Measurements from ENCODE around the gene DOP1B. TPM values are rescaled to one million over a fixed set of nuclear protein-coding genes. Genes with fewer than 3 reads are reported as not detected.

Gene DOP1B
- total RNA-seq, 1 experiment from 2014 or later, result 8.7 TPM

DNA sequence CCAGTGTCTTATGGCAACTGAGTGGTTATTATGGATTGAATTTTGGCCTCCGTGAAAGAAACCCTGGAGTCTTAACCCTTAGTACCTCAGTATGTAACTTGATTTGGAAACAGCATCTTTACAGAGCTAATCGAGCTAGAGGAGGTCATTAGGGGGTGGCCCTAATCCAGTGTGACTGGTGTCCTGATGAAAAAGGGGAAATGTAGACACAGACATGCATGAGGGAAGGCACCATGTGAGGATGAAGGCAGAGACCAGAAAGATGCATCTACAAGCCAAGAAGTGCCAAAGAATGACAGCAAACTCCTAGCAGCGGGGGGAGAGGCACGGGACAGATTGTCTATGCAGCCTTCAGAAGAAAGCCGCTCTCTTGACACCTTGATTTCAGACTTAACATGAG lies 14.7 kb downstream of the DOP1B start:
- TF ChIP-seq, protein P1, sequence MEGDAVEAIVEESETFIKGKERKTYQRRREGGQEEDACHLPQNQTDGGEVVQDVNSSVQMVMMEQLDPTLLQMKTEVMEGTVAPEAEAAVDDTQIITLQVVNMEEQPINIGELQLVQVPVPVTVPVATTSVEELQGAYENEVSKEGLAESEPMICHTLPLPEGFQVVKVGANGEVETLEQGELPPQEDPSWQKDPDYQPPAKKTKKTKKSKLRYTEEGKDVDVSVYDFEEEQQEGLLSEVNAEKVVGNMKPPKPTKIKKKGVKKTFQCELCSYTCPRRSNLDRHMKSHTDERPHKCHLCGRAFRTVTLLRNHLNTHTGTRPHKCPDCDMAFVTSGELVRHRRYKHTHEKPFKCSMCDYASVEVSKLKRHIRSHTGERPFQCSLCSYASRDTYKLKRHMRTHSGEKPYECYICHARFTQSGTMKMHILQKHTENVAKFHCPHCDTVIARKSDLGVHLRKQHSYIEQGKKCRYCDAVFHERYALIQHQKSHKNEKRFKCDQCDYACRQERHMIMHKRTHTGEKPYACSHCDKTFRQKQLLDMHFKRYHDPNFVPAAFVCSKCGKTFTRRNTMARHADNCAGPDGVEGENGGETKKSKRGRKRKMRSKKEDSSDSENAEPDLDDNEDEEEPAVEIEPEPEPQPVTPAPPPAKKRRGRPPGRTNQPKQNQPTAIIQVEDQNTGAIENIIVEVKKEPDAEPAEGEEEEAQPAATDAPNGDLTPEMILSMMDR (conservative IDR thresholded peaks at IDR 0.05), result no peak
- Mint-ChIP-seq H3K27ac (no peak overlapping the region), H3K4me1 (0 out of 4 replicates have a peak, but pooled peaks cover 0 to 4% of the 10 kb centered on the region in 2 experiments), H3K36me3 (ENCODE audit: insufficient read depth in 1 of 3, low read depth in 3 of 3) (peaks cover 6 to 20% (median 19%) of the 10 kb centered on the region in 3 experiments; a peak in 5 of 7 replicates), H3K9me3 (no peaks in the 10 kb centered on the region), H3K27me3 (ENCODE audit: low read depth) (no peaks in the 10 kb centered on the region), H3K4me3 (no peak overlapping the region)
- WGBS (ENCODE audit: extremely low coverage, insufficient read length, low lambda C conversion rate), result no CpG with 5 or more reads among the region's 5 CpGs
- Histone ChIP-seq H2BK12ac (ENCODE audit: insufficient read length, low read depth, low read length) (no peak overlapping the region), H4K8ac (replicated peaks; ENCODE audit: insufficient read length, low read depth, low read length) (no peak overlapping the region), H3K4me2 (ENCODE audit: insufficient read depth, insufficient read length, low read length) (no peak overlapping the region), H4K5ac (ENCODE audit: insufficient read length, low read depth, low read length) (no peak overlapping the region), H3K9ac (ENCODE audit: extremely low read depth, insufficient read length, low read length) (no peak overlapping the region), H3K79me1 (ENCODE audit: insufficient read depth, low read depth, low read length, poor library complexity, severe bottlenecking) (no peaks in the 10 kb centered on the region), H3K23ac (ENCODE audit: insufficient read length, low read depth, low read length) (no peak overlapping the region), H3K56ac (ENCODE audit: insufficient read length, low read depth, low read length) (no peak overlapping the region), H3K14ac (ENCODE audit: insufficient read depth, low read length) (no peak overlapping the region), H3K4ac (ENCODE audit: low read depth, low read length) (no peak overlapping the region), H2AFZ (ENCODE audit: low read length) (no peak overlapping the region), H3K23me2 (ENCODE audit: insufficient read length, low read depth, low read length, poor library complexity, severe bottlenecking) (peaks cover 1% of the 10 kb centered on the region), H3K27ac (ENCODE audit: insufficient read length, low read depth, low read length) (no peak overlapping the region), H2BK120ac (ENCODE audit: low read depth, low read length, poor library complexity, severe bottlenecking) (no peak overlapping the region), H4K91ac (ENCODE audit: insufficient read length, low read depth, low read length) (no peak overlapping the region), H2BK5ac (ENCODE audit: insufficient read length, low read length) (no peak overlapping the region), H3K4me1 (ENCODE audit: insufficient read depth, low read length) (no peaks in the 10 kb centered on the region), H2BK15ac (ENCODE audit: low read depth, low read length) (no peak overlapping the region), H3K79me2 (ENCODE audit: insufficient read depth, low read length) (no peaks in the 10 kb centered on the region), H3K27me3 (ENCODE audit: insufficient read depth, low read length) (no peaks in the 10 kb centered on the region), H2BK20ac (ENCODE audit: low read depth, low read length, poor library complexity, severe bottlenecking) (no peak overlapping the region), H3K9me3 (ENCODE audit: control insufficient read depth, low read depth, low read length) (no peaks in the 10 kb centered on the region), H3T11ph (ENCODE audit: low read length) (no peak overlapping the region), H3K18ac (ENCODE audit: insufficient read length, low read depth, low read length) (no peak overlapping the region), H2AK5ac (ENCODE audit: insufficient read length, low read length) (no peak overlapping the region), H4K20me1 (ENCODE audit: control insufficient read depth, insufficient read depth, insufficient read length) (no peaks in the 10 kb centered on the region)
- DNase-seq, result peak; percentile 8
